ENCODE data around the gene TSHZ3. TPM values are rescaled to one million over a fixed set of nuclear protein-coding genes. Genes with fewer than 3 reads are reported as not detected.

The TSHZ3 gene
- polyA plus RNA-seq, 1 experiment, result 5.1 TPM

- ChIA-PET CTCF (no interaction called here), POLR2A (no interaction called here)
- DNase-seq (ENCODE audit: low read depth), result no peak
- no peak overlapping the region for H3K4me3 ChIP-seq (ENCODE audit: low read depth, low read length)
- H3K27me3 ChIP-seq (ENCODE audit: control insufficient read depth, insufficient read depth, low read length), result no peaks in the 10 kb centered on the region
- TF ChIP-seq CTCF (IDR thresholded peaks at IDR 0.05; ENCODE audit: insufficient read depth, low read depth, low read length), result no peak
- peaks cover 15% of the 10 kb centered on the region for H3K36me3 ChIP-seq (ENCODE audit: control insufficient read depth, insufficient read depth, low read length)
Measured at GRCh38 chr19:31278555-31279435, 70.4 kb downstream of the TSHZ3 start.

DNA sequence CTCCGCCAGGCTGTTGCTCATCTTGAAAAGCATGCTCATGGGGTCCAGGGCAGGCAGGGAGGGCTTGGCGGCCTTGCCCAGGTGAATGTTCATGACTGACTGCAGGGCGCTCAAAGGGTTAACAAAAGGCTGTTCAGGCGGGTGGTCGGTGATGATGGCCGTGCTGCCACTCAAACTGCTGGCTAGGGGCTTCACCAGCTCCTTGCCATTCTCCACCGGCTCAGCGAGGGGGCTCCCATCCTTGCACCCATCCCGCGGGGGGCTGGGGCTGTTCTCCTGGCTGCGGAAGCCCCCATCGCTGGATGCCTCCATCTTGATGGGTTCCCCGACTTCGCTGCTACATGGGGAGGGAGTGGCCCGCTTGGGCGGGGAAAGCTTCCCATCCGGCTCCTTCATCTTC, 71.7 kb downstream of the TSHZ3 start:
- Histone ChIP-seq H3K36me3 (ENCODE audit: control insufficient read depth, insufficient read depth, low read length) (peaks cover 17% of the 10 kb centered on the region), H3K4me3 (ENCODE audit: low read depth, low read length) (no peak overlapping the region), H3K27me3 (ENCODE audit: control insufficient read depth, insufficient read depth, low read length) (no peaks in the 10 kb centered on the region)
- CTCF ChIA-PET, result no interaction called here
- DNase-seq (ENCODE audit: low read depth), result no peak
- no peak for TF ChIP-seq CTCF (IDR thresholded peaks at IDR 0.05; ENCODE audit: insufficient read depth, low read depth, low read length)
- POLR2A ChIA-PET, result no interaction called here

DNA sequence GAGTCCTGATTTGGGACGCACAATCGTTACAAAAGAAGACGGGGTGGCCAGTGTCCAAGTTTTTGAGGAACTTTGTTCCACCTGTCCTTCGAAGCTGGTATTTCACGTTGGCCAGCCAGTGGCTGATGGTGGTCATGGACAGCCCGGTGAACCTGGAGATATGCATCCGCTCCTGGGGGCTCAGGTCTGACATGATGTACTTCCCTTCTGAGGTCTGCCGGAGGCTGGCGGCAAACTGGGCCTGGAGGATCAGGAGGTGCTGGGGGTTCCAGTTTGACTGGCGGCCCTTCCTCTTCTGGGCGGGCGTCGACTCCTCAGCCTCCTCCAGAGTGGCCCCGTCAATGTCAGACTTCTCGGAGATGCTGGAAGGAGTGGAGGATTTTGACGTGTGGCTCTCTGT, 72.4 kb downstream of the TSHZ3 start:
- H3K36me3 ChIP-seq (ENCODE audit: control insufficient read depth, insufficient read depth, low read length), result peaks cover 17% of the 10 kb centered on the region
- TF ChIP-seq CTCF (IDR thresholded peaks at IDR 0.05; ENCODE audit: insufficient read depth, low read depth, low read length), result no peak
- POLR2A ChIA-PET, result no interaction called here

GRCh38 chr19:31275068-31275334, 74.2 kb downstream of the TSHZ3 start:
- TF ChIP-seq CTCF (IDR thresholded peaks at IDR 0.05; ENCODE audit: insufficient read depth, low read depth, low read length), result no peak
- peaks cover 17% of the 10 kb centered on the region for H3K36me3 ChIP-seq (ENCODE audit: control insufficient read depth, insufficient read depth, low read length)
- POLR2A ChIA-PET, result no interaction called here
- H3K27me3 ChIP-seq (ENCODE audit: control insufficient read depth, insufficient read depth, low read length), result no peaks in the 10 kb centered on the region
- H3K4me3 ChIP-seq (ENCODE audit: low read depth, low read length), result no peak overlapping the region
- DNase-seq (ENCODE audit: low read depth), result no peak
- CTCF ChIA-PET, result no interaction called here

More for the DNA sequence above, 72.4 kb downstream of the TSHZ3 start:
- H3K27me3 ChIP-seq (ENCODE audit: control insufficient read depth, insufficient read depth, low read length), result no peaks in the 10 kb centered on the region
- CTCF ChIA-PET, result no interaction called here
- DNase-seq (ENCODE audit: low read depth), result no peak
- no peak overlapping the region for H3K4me3 ChIP-seq (ENCODE audit: low read depth, low read length)

DNA sequence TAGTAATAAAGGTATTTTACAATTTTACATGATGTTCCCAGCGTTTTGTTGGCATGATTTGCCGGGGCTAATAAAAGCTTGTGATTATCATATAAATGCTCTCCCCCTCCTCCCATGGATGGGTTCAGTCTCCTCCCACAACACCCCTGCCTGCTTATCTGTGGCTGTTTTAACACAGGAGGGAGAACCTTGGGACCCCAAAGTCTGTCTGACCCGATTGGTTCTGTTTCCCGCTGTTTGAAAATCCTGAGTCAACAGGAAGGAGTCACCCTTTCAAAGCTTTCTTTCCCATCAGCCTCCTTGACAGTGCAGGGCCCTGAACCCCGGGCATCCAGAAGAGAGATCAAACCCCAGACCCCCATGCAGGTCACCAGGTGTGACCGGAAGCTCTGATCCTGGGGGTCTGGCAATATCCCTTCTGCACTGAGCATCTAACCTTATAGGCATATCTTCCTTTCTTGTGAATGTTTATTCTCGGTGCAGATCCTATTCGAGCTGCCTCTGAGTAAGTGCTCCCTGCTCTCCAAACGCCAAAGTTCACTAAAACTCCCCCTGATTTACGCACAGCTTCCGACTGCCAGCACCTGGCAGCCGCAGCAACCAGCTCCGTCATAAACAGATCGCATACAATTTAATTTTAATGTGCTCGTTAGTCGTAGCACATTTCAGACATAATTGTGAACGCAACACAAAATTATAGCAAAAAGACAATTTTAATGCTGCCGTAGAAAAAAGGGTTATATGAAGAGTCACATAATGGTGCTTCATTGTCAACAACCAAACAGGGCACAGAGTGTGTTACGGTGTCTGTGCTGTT, 74.8 kb downstream of the TSHZ3 start:
- TF ChIP-seq CTCF (IDR thresholded peaks at IDR 0.05; ENCODE audit: insufficient read depth, low read depth, low read length), result no peak
- Histone ChIP-seq H3K27me3 (ENCODE audit: control insufficient read depth, insufficient read depth, low read length) (no peaks in the 10 kb centered on the region), H3K4me3 (ENCODE audit: low read depth, low read length) (no peak overlapping the region), H3K36me3 (ENCODE audit: control insufficient read depth, insufficient read depth, low read length) (peaks cover 17% of the 10 kb centered on the region)
- CTCF ChIA-PET, result interaction anchor here (0.8 to 1.4 kb wide), 2 partner anchors 10 to 81 kb away, joined by 3 to 6 read pairs; no protein-coding TSS in a partner anchor
- POLR2A ChIA-PET, result no interaction called here
- DNase-seq (ENCODE audit: low read depth), result no peak

Measured in BJ (cell line).